ENCODE data around the gene PGA4. TPM values are rescaled to one million over a fixed set of nuclear protein-coding genes. Genes with fewer than 3 reads are reported as not detected.
A peak's percentile ranks its signal among the peaks of the same experiment; 100 is the strongest.

The PGA4 gene
- polyA plus RNA-seq, 2 of the 4 experiments (the other 2 are of a cell fraction): not detected

GRCh38 chr11:61187505-61188130 lies 34.5 kb upstream of the PGA4 start:
- ChIA-PET POLR2A (no interaction called here), CTCF (interaction anchor here (0.7 to 5.5 kb wide), 45 partner anchors 8 to 412 kb away, joined by 3 to 56 read pairs (median 4); partner anchors contain the start of gene PGA3)
- peak; percentile 69 to 82 for DNase-seq (ENCODE audit: low read depth in 1 of 2, low spot score in 1 of 2)
- H3K9me3 ChIP-seq: no peaks in the 10 kb centered on the region
- no peak overlapping the region for H3K4me2 ChIP-seq
- no peak overlapping the region for H3K4me3 ChIP-seq
- H3K4me1 ChIP-seq: no peaks in the 10 kb centered on the region
- no peak overlapping the region for H3K27ac ChIP-seq
- FAIRE-seq: no peak
- TF ChIP-seq HES2 (IDR thresholded peaks at IDR 0.05): no peak
- TF ChIP-seq CTCF (IDR thresholded peaks at IDR 0.05): peak; percentile 88
- TF ChIP-seq POLR2AphosphoS2 (conservative IDR thresholded peaks at IDR 0.05; ENCODE audit: low read length): no peak
- no peak for TF ChIP-seq RNF2 (IDR thresholded peaks at IDR 0.05; ENCODE audit: borderline replicate concordance, low read depth)
- TF ChIP-seq E2F6 (IDR thresholded peaks at IDR 0.05; ENCODE audit: borderline replicate concordance, low read depth): no peak
- no peak for TF ChIP-seq ESRRA (IDR thresholded peaks at IDR 0.05; ENCODE audit: borderline replicate concordance, low read length)
- no peak for TF ChIP-seq USF2 (IDR thresholded peaks at IDR 0.05)
- no peak for TF ChIP-seq HEYL (CRISPR knock-in tag; IDR thresholded peaks at IDR 0.05)
- no peak for TF ChIP-seq HOXA7 (CRISPR knock-in tag; IDR thresholded peaks at IDR 0.05)
- TF ChIP-seq EHF (CRISPR knock-in tag; IDR thresholded peaks at IDR 0.05): no peak
- no peak for TF ChIP-seq SREBF2 (IDR thresholded peaks at IDR 0.05)
- TF ChIP-seq KDM5A (IDR thresholded peaks at IDR 0.05): no peak
- no peak for TF ChIP-seq NFE2L2 (conservative IDR thresholded peaks at IDR 0.05; ENCODE audit: low read length)
- no peak for TF ChIP-seq BHLHE40 (IDR thresholded peaks at IDR 0.05; ENCODE audit: low read depth, low read length)
- TF ChIP-seq TP53 (CRISPR knock-in tag; IDR thresholded peaks at IDR 0.05): no peak
- no peak for TF ChIP-seq EHMT2 (IDR thresholded peaks at IDR 0.05; ENCODE audit: low read depth)
- no peak for TF ChIP-seq ZSCAN20 (CRISPR knock-in tag; IDR thresholded peaks at IDR 0.05)
- no peak for TF ChIP-seq RFX5 (IDR thresholded peaks at IDR 0.05)
- peak; percentile 83 to 92 for TF ChIP-seq RAD21 (conservative IDR thresholded peaks at IDR 0.05 in 1 of 2, IDR thresholded peaks at IDR 0.05 in 1 of 2)
- no peak for TF ChIP-seq JUN (IDR thresholded peaks at IDR 0.05)
- no peak for TF ChIP-seq ELK1 (IDR thresholded peaks at IDR 0.05; ENCODE audit: low read depth, low read length)
- TF ChIP-seq CHD2 (IDR thresholded peaks at IDR 0.05; ENCODE audit: low read length, partially characterized antibody): no peak
- peak; percentile 55 for TF ChIP-seq SMC3 (IDR thresholded peaks at IDR 0.05)
- TF ChIP-seq ZC3H11A (IDR thresholded peaks at IDR 0.05): no peak
- no peak for TF ChIP-seq NPAS2 (CRISPR knock-in tag; IDR thresholded peaks at IDR 0.05; ENCODE audit: borderline replicate concordance)
- WGBS (ENCODE audit: missing lambda C conversion rate): 44% methylated on average over 11 of the region's 11 CpGs
- ATAC-seq: peak; percentile 59 to 94; a peak in 5 of 6 replicates

Measured in A549 (cell line).